GM12873 (cell line): ENCODE results near the gene ANKRD12.

Experiments used
- TF ChIP-seq, protein P1 (sequence below): IDR thresholded peaks from 2 replicates; pipeline ENCODE4 v1.5.1; 2012; ENCODE audit warnings: low read depth, mild to moderate bottlenecking, moderate library complexity, low read length, control low read depth; ENCODE audit not compliant: insufficient read depth; ENCODE audit errors: missing control alignments

ANKRD12 gene

DNA sequence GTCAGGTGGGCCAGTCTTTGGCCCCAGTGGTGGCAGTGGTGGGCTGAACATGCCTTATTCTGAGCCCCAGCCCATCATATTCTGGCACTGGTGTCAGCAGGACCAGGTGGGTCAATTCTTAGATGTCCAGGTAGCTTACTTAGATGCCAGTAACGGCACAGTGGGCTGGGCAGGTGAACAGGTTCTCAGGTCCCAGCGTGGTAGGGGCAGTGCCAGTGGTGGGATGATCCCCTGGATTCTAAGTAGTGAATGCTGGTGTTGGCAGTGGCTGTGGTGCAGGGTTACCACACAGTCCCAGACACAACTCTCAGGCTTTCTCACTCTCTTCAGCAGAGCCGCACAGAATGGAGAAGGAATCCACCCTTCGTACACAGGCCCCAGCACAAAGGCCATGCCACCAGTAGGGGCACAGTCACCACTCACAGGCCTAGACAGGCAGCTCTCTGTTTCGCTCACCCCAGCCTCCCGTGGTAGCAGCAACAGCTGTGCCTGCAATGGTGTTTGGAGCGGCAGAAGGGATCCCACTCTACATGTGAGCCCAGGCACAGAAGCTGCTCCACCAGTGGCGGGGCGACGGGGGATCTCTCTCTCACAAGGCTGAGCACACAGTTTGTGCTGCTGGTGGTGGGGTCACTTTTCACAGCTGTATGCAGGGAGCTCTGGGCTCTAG is 97.3 kb downstream of the ANKRD12 start:
- TF ChIP-seq, protein P1, sequence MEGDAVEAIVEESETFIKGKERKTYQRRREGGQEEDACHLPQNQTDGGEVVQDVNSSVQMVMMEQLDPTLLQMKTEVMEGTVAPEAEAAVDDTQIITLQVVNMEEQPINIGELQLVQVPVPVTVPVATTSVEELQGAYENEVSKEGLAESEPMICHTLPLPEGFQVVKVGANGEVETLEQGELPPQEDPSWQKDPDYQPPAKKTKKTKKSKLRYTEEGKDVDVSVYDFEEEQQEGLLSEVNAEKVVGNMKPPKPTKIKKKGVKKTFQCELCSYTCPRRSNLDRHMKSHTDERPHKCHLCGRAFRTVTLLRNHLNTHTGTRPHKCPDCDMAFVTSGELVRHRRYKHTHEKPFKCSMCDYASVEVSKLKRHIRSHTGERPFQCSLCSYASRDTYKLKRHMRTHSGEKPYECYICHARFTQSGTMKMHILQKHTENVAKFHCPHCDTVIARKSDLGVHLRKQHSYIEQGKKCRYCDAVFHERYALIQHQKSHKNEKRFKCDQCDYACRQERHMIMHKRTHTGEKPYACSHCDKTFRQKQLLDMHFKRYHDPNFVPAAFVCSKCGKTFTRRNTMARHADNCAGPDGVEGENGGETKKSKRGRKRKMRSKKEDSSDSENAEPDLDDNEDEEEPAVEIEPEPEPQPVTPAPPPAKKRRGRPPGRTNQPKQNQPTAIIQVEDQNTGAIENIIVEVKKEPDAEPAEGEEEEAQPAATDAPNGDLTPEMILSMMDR, result no peak

DNA sequence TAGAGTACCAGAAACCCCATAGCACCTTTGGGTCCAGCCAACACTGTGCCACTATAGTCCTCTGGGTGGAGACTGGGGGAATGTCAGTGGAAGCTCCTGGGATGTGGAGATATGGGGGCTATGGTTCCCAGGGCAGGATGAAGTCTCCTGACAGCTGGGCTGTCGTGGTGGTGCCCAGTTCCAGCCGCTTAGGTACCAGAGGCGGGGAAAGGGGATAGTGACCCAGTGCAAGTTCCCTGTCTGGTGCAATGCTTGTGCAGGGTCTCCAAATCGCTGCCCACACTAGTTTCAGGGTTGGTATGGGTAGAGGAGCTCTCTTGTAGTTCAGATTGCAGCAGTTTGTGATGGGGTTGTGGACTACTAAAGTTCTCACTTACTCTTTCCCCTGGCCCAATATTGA is 97.9 kb downstream of the ANKRD12 start:
- TF ChIP-seq, protein P1, result no peak

DNA sequence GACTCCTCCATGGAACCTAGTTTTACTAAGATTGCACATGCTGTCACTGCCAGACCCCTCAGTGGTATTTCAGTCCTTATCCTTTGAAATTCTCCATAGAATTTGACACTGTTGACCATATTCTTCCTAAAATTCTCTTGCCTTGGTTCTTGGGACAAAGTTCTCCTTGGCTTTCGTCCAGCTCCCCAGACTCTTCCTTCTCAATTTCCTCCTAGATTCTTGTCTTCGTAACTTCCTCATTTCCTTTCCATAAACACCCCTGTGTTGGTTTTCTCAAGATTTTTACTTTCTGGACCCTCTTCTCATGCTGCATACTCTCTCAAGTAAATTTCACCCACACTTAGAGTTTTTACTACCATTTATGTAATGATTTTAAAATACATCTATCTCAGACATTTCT is 101.4 kb downstream of the ANKRD12 start:
- TF ChIP-seq, protein P1, result no peak

DNA sequence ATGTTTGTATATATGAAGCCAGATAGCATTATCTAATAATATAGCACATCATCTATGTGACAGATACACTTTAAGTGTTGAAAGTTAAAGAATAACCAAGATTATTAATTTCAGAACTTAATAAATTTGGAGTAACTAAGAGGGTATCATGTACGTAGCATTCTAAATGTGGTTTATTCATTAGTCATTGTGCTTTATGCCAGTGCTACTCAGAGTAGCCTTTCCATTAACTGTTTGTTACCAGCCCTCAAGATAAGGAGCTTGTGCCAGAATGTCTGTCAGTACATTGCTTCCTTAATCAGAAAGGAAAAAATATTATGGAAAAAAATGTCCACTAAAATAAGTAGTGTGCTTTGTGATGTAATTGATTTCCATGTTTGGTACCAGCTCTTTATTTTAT is 103.1 kb downstream of the ANKRD12 start:
- TF ChIP-seq, protein P1, result no peak

DNA sequence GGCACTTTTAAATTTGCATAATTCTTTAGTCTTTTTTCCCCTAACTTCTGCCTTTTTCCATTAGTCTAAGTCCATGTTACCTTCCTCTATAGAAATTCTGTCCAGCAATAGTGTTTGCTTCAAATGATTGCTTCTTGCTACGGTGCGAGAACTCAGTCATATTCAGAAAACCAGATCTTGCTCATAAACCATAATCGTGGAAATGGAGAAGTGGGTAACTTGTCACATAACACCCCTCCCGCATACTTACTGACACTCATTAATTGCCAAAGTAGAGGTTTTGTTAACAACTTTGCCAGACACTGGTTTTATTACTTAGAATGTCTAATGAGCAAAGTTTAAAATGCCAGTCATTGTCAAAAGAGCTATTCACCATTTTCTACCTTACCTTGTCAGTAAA is 103.7 kb downstream of the ANKRD12 start:
- TF ChIP-seq, protein P1, result no peak

DNA sequence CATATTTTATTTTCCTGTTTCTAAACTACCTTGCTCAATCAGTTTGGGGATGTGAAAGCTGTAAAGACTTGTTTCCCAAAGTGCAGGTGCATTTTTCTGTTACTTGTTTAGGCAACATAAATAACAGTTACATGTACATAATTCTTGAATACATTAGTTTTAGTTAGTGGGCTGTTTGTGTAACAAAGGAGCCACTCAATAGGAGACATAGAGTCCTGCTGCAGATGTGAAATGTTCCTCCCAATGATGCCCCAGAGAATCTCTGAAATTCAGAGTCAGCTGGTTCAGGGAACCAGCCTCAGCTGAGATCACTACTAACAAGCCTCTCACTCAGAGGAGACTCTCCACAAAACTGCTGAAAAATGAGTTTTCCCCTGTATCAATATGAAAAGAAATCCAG is 106.4 kb downstream of the ANKRD12 start:
- TF ChIP-seq, protein P1, result no peak

DNA sequence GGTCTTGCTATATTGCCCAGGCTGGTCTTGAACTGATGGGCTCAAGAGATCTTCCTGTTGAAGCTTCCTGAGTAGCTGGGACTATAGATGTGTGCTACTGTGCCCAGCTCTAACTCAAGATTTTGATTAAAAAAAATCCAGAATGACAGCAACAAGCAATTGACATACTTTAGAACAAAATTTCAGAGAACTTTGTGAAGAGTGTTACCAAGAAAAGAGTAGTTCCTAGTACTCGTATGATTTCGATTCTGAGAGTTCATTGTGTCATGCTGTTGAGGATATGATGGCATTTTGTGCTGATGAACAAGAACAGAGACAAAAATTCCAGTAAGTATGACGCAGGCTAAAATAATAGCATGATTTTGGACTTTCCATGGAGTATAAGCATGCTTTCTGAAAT is 107.8 kb downstream of the ANKRD12 start:
- TF ChIP-seq, protein P1, result no peak
